Left ventricle myocardium superior (tissue), 1 donor: ENCODE results near the gene ZRANB1. TPM values are rescaled to one million over a fixed set of nuclear protein-coding genes. Genes with fewer than 3 reads are reported as not detected.
A peak's percentile ranks its signal among the peaks of the same experiment; 100 is the strongest.
"Not testable (repeated sequence)": the region's sequence is repeated elsewhere in the genome, so short reads cannot be mapped to it uniquely, and the experiment has no call there.

ENCODE experiments used
- ATAC-seq: fragments of 200-7000 bp; cut with Tn5 transposase; one replicate; pipeline ENCODE4 v1.9.1; 2020; ENCODE audit warnings: mild to moderate bottlenecking, moderate library complexity
- DNase-seq: peaks from one replicate; pipeline ENCODE4 v3.0.0-alpha.2; 2020
- intact Hi-C: fragments of 100-400 bp; cut with micrococcal nuclease; formaldehyde crosslinking; loops from one replicate; pipeline ENCODE4 v1.11.0; 2022
- long read RNA-seq: library from polyadenylated mRNA; unstranded; transcript quantifications from one replicate; pipeline ENCODE4 v2.0.0, GENCODE V29; 2021
- total RNA-seq: library from RNA; stranded (reverse); fragmentation: NEBNext Ultra II Directional; extraction: Animal tissue kit (Norgen Biotek cat#: 25700); gene quantifications from one replicate; pipeline ENCODE4 v1.2.1, GENCODE V29; 2021
- donor health status: DM: no; HTN: yes; CAD: no; lungs with severe emphysema.

ZRANB1 gene
- total RNA-seq = 25.3 TPM
- long read RNA-seq, full-length matches to known transcripts = 2 of 72 reads
- long read RNA-seq, partial matches to known transcripts = 8 of 72 reads
- long read RNA-seq, other reads (novel, unspliced or antisense) = 62 of 72 reads

DNA sequence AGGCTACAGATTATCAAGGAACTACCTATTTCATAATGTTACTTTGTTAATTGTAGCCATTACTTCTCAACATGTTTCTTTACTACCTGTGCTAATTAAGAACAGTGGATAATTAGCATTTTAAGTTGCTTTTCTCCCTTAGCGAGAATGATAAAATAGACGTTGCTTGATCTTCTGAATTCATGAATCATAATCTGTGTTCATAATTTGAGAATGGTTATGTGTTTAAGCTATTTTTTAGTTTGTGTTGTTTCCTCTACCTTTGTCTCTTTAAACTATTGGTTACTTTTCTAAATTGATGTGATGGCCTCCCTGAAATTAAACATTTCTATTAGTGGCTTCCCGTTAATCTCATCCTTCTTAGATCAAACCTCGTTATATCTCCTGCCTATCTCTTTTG, at the start of gene ZRANB1:
Gene ZRANB1, plus strand, starts transcription at position 301 of the 400 bp plus-strand sequence. CDS start 371 bp downstream, outside the sequence.
- DNase-seq = no peak
- intact Hi-C loops = no loop called here
- no peak for ATAC-seq

DNA sequence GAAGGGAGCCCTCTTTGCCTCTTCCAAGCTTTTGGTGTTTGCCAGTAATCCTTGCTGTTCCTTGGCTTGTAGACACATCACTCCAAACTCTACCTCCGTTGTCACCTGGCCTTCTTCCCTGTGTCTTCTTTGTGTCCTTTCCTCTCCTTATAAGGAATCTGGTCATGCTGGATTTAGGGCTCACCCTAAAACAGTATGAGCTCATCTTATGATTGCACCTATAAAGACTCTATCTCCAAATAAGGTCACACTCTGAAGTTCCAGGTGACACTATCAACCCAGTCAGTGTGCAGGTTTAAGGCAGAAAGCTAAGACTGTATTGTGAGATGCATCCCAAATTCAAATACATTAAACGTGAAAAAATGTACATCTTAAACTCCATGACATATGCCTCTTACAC, 49.0 kb upstream of the ZRANB1 start:
- ATAC-seq = no peak

DNA sequence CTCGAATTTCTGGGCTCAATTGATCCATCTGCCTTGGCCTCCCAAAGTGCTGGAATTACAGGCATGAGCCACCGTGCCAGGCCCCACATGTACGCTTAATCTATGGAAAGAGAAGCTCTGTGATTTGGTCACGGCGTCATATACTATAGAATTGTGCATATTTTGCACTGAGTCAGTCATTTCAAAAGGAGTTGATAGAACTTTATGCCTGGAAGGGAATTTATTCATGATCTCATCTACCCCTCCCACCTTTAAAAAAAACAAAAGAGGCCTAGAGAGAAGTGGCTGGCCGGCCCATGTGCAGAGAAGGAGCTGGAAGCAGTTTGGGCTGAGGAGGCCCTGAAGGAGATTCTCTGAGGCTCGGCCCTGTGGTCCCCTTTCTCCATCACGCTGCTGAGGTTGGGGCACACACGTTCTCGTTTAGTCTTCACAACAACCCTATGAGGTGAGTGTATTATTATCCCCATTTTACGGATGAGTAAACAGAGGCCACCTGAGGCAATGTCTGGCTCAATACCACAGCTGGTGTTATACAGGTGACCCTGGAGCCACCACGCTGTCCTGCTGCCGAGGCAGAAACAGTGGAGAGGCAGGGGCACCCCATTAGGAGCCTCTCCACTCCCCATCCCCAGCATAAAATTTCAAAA, 47.2 kb upstream of the ZRANB1 start:
- no peak for ATAC-seq
- no peak for DNase-seq
- intact Hi-C loops = no loop called here

More for the DNA sequence above, 49.0 kb upstream of the ZRANB1 start:
- DNase-seq = no peak
- intact Hi-C loops = no loop called here

DNA sequence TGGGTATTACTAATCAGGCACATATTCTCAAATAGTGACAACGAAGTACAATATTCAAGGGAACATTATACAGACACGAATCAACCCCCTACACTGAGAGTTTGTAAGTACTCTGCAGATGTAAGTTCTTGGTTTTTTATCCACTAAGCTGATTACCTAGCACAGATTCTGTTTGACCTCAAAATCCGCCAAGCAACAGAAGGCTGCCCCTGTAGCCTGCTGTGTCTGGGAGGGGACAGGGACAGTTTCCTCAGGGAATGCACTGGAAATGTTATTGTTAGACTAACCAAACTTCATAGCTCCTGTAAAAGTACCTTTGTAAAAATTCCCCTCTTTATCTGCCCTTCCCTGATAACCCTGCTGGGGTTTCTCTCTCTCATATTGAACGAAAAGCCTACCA, 45.2 kb upstream of the ZRANB1 start:
- no peak for ATAC-seq
- DNase-seq = no peak
- intact Hi-C loops = no loop called here

DNA sequence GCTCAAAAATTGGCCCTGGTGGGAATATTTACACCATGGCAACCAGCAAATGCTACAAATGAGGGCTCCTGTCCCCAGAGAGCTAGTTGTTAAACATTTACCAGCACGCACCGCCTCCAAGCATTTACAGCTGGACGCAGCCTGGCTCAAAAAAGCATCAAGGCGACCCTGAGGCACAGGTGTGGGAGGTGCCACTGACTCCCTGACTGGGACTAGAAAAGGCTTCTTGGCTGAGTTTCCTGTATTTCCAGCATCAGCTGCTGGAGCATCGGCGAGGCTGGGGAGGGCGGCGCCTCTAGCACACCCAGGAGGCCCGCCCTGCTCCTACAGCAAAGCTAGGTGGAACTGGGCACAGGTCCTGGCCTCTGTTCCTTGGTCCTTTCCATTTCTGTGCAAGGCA, 43.5 kb upstream of the ZRANB1 start:
- intact Hi-C loops = no loop called here
- no peak for ATAC-seq
- no peak for DNase-seq

DNA sequence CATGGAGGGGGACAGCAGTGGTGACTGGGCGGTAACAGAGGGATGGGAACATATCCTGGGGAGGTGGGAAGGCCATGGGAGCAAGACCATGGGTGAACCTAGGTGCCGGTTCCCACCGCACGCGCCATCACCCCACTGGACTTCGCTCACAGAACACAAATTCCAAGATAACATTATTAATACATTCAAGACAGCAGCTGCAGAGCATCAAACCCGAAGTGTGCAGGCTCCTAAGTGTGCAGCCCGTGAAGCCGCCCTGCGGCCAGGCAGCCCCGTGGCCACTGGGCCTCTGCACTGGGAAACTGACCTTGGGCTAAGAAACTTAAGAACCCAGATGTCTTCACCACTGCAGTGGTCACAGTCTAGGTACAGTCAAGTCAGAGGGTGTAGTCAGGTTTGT, 42.8 kb upstream of the ZRANB1 start:
- no peak for DNase-seq
- intact Hi-C loops = no loop called here
- no peak for ATAC-seq

DNA sequence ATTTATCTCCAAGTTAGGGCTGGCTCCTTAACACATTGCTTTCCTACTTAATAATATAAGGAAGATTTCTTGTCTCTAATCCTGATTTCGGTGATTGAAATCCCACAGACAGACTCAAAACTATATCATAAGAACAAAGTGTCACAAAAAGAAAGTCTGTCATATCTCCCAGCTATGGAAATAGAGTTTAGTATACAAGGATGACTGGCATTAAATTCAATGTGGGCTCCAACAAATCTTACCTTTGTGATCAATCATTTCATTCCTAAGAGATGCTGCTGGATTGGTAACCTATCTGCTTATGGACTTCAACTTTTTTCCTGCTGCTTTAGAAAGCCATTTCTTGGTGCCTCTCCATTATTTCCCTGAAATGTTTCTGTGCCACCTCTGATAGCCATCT, 39.5 kb upstream of the ZRANB1 start:
- DNase-seq = no peak
- intact Hi-C loops = no loop called here
- ATAC-seq = no peak

DNA sequence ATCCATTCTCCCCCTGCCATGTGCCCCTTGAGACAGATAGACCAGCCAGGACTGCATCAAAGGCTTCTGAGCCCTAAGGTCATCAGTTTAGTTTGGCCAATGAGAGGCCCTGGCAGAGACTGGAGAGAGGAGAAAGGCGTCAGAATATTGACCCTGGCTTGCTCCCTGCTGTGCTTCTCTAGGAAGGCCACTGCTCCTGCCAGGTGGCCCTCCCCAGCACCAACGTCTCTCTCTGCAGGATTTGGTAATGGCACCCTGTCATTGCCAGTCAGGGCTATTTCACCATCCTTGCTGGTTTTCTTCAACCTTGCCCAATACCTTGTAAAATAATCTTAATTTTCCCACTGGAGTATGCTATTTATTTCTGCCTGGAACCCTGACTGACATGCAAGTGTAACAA, 38.8 kb upstream of the ZRANB1 start:
- DNase-seq (no peak), ATAC-seq (no peak)
- intact Hi-C loops = no loop called here

DNA sequence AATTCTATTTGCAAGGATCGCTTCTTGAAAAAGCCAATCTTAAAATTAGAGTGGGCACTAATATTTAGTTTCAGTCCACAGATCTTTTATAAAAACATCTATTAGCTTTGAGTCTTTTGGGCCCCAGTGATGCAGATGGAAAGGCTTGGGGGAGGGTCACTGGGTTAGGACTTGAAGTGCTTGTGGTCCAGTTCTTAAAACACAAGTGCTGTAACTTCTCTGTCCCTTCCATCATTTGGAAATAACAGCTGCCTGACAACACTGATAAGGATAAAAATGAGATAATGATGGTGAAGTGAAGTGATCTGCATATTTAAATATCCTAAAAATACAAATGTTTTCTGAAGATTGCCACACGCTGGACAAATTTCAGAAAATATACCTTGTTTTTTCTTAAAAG, 37.1 kb upstream of the ZRANB1 start:
- intact Hi-C loops = no loop called here
- no peak for DNase-seq
- no peak for ATAC-seq

DNA sequence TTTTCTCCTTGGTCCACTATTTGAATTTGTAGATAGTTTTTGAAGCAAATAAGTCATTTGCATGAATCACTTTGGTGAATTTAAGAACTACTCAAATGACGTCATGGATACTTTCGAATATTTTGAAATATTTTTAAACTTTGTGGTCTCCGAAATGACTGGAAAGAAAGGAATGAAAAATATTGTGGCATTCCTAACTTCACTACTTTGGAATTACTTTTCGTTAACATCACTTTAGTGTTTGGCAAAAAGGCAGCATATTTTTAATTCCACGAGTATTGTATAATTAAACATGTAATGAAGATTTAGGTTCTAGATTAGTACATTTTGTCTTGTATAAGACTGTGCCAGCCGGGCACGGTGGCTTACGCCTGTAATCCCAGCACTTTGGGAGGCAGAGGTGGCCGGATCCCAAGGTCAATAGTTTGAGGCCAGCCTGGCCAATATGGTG, 35.3 kb upstream of the ZRANB1 start:
- intact Hi-C loops = no loop called here
- ATAC-seq = no peak
- DNase-seq = no peak

DNA sequence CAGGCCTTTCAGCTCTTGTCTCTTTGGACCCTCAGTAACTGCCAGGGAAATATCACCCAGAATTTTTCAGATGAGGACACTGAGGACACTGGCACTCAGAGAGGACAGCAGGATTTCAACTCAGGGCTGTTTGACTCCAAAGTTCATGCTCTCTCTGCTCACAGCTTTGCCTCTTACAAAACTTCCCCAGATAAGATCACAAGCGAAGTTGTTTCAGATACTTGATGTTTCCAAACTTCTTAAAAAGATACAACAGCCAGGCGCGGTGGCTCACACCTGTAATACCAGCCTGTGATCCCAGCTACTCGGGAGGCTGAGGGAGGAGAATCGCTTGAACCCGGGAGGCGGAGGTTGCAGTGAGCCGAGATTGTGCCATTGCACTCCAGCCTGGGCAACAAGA, 32.4 kb upstream of the ZRANB1 start:
- intact Hi-C loops = no loop called here
- DNase-seq = no peak
- no peak for ATAC-seq

DNA sequence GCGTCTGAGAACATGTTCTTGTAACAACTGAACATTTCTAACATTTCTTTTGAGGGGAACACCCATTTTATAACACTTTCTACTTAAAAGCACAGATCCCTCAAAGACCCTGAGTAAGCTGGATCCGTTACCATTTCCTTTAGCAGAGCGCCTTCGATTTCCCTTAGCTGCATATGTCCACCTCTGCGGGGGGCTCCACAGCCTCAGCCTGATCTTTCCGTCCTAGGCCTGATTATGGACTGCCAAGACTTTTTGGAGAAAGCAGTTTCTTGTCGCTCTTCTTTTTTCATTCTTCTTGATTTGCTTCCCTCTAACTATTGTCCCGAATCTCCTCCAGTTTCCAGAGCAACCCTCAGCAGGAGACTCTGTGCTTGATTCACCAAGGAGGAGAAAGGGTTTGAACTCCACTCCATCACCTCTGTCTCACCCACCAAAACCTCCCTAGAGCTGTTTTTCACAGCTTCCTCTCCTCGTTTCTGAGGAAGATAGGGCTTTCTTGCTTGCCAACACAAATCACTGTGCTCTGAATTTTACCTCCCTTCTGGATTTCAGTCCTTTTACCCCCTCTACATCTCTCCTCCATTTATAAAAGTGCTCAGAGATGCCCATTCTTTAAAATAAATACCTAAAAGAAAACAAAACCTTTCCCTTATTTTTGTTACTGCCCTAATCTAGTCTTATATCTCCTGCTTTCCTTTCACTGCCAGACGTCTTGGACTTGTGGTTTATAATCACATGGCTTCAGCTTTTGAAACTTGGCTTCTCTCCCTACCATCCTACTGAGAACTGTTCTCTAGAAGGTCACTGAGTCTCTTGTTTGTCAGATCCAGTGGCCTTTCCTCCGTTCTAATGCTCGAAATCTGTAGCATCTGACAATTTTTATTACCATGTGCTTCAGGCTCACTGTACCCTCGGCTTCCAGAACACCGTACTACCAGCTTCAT, 30.5 kb upstream of the ZRANB1 start:
- intact Hi-C loops = no loop called here
- peak; percentile 34 for ATAC-seq
- DNase-seq = no peak

DNA sequence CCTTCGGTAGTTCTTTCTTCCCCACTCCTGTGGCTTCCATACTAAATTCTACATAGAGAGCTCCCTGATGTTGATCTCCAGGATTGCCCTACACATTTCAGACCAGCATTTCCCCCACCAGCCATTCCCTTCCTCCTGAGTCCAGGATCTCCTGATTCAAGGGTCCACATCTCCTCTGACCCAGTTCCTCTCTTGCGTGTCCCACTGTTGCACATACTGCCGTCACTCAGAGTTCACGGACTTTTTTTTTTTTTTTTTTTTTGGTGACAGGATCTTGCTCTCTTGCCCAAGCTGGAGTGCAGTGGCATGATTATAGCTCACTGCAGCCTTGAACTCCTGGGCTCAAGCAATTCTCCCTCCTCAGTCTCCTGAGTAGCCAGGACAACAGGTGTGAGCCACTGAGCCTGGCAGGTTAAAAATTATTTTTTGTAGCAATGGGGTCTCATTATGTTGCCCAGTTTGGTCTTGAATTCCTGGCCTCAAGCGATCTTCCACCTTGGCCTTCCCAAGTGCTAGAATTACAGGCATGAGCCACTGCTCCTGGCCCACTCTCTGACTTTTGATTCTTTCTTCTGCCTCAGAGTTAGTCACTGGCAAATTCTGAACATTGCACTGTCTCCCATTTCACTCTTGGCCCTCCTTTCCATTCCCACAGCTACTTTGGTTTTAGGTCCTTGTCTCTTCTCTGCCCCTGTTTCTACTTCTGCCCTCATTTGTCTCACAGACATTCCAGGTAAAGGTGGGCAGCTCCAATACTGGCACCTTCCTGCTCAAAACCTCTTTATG, 29.6 kb upstream of the ZRANB1 start:
- no peak for DNase-seq
- intact Hi-C loops = no loop called here
- ATAC-seq = no peak

DNA sequence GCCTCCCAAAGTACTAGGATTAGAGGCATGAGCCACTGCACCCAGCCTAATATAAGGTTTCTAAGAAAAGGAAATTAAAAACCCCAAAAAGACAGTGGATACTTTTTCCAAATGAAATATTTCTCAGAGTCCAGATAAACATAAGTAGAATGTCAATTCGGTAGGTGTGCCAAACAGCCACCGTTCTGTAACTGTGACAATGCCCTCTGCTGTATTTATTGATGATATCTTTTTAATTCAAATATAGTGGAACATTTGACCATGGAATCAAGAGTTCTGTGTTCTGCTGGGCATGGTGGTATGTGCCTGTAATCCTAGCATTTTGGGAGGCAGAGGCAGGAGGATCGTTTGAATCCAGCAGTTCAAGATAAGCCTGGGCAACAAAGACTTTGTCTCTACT, 28.8 kb upstream of the ZRANB1 start:
- ATAC-seq = no peak
- intact Hi-C loops = no loop called here
- DNase-seq = no peak

DNA sequence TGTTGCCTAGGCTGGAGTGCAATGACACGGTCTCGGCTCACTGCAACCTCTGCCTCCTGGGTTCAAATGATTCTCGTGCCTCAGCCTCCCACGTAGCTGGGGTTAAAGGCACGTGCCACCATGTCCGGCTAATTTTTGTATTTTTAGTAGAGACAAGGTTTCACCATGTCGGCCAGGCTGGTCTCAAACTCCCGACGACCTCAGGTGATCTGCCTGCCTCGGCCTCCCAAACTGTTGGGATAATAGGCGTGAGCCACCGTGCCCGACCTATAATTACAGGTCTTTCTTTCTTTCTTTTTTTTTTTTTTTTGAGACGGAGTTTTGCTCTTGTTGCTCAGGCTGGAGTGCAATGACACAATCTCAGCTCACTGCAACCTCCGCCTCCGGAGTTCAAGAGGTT, 27.5 kb upstream of the ZRANB1 start:
- DNase-seq, intact Hi-C loops, ATAC-seq: not testable (repeated sequence)

DNA sequence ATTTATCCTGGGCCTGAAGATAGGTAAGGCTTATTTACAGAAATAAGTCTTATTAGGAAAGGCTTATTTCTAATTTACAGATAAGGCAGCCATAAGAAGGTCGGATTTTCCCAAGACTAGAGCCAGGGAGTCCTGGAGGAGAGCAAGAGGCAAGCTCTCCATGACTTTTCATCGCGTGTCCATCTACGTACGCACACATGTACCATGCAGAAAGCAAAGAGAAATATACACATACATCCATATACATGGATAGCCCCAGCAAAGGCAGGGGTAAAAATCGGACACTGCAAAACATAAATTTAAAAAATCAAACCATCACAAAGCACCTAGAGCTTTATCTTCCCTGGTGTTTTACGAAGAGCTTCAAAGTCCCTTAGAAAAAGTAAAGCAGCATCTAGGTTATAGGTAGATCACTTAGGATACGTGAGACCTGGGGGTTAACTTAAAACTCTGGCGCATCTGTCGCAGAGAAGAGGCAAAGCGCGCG, 25.8 kb upstream of the ZRANB1 start:
- intact Hi-C loops = no loop called here
- peak; percentile 3 for ATAC-seq
- DNase-seq = no peak

DNA sequence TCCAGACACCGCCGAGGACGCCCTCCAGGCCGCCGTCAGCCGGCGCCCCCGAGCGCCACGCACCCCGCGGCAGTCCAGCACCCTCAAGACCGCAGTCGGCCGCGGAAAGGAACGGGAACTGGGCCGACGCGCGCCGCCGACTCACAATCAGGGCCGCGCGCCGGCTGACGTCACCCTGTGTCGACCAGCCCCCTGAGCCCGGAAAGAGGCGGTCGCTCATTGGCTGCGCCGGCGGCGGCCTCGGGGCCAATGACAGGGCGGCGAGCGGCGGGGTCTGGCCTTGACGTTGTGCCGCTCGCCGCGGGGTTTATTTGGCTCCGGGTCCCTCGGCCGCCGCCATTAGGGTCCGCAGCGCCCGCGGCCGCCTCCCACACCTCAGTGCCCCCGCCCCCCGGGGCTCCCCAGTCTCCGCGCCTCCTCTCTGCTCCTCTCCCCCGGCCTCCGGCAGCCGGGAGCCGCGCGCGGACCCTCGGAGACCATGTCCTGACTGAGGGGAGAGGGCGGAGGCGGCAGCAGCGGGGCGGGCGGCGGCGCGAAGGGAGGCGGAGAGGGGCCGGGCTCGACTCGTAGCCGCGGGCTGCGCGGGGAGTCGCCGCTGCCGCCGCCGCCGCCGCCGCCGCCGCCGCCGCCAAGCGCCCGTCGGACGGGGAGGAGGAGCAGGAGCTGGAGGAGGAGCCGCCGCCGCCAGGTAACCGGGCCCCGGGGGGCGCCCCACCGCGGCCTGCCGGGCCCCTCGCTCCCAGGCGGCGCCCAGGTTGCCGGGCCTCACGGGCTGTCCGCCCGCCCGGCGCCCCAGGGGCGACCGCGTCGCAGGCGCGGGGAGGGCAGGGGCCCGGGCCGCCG, 25.1 kb upstream of the ZRANB1 start:
- DNase-seq (peak; percentile 100), ATAC-seq (peak; percentile 99)
- intact Hi-C loops = no loop called here

DNA sequence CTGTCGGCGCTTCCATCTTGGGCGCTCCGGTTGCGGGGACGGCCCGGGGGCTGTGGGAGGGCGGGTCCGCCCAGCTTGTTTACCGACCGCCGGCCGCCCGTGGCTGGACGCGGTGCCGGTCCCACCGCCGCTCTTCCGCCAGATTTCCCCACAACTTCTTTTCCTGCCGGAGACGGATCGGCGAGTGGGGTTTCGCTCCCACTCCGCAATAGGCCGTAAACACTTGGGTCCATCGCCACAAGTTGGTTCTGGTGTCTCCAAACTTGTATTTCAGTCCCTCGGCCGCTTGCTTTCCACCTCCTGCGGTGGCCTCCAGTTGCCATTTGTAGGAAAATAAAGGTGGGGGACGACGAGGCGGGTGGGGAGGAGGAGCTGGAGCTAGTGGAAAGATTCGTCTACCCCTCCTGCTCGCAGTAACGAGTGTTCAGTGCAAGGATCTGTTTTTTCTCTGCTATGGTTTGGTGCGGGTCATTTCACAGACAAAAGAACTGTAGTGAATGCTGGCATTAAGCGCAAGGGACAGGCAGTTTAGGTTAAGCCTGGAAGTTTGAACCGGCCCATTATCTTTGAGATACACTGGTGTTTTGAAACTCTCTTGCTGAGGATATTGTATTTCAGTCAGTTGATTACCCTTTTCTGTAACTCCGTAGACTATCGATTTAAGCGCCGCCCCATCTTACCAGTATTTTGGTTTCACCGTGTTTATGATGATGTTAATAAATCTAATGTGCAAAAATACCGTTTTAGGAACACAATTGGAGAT, 24.3 kb upstream of the ZRANB1 start:
- ATAC-seq (peak; percentile 17), DNase-seq (peak; percentile 38)
- intact Hi-C loops = no loop called here
